Esophagus muscularis mucosa (tissue), 3 donors: ENCODE results near the gene UBE2Z.

Source experiments
- POLR2A ChIP-seq: fragments of 450-650 bp; IDR thresholded peaks from one replicate; pipeline ENCODE4 v1.6.1; 2017; ENCODE audit warnings: antibody characterized with exemption, moderate library complexity, mild to moderate bottlenecking, low read depth
- POLR2AphosphoS5 ChIP-seq, 2 donors: sonication (generic); formaldehyde crosslinking; IDR thresholded peaks; one replicate each; pipeline ENCODE4 v1.6.1; 2017; ENCODE audit warnings: antibody characterized with exemption in 2 of 2
- TF ChIP-seq, protein P1 (sequence below), 3 experiments: fragments of 200-600 bp in 2 of 3; fragments of 450-650 bp in 1 of 3; sonication (generic) in 2 of 3; IDR thresholded peaks; one replicate each; pipeline ENCODE4 v1.5.1; 2017 to 2019; ENCODE audit warnings: antibody characterized with exemption in 3 of 3, mild to moderate bottlenecking in 2 of 3, moderate library complexity in 1 of 3

DNA sequence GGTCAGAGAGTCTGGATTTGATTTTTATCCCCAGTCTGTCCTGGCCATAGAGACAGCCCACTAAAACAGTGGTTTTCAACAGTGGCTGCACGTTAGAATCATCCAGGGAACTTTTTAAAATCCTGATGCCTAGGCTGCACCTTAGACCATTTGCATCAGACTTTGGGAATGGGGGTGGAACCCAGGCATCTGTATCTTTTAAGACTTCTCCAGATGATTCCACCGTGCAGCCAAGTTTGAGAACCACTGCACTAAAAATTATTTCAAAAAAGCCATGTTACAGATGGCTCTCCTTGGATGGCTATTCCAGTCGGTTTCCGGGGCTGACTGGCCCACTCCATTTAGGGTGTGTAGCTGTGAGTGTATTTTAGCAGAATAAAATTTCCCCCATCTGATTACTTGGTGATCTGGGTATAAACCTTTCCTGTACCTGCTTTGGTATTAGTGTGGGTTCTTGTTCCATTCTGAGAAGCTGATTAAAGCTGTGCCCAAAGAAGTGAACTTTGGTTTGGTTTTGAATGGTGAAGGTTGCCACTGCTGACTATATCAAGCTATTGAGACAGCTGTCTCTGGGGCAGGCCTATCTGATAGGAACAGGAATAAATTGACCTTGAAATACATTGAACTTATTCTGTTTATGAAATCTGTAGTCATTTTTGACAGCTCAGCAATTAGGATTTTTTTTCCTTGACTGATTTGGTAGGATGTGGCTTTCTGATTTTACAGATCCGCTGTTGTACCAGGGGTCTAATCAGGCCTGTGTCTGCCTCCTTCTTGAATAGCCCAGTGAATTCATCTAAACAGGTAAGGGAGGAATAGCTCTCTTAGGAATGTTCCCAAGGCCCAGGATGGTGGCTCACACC lies 14.3 kb upstream of the UBE2Z start:
- TF ChIP-seq, protein P1, sequence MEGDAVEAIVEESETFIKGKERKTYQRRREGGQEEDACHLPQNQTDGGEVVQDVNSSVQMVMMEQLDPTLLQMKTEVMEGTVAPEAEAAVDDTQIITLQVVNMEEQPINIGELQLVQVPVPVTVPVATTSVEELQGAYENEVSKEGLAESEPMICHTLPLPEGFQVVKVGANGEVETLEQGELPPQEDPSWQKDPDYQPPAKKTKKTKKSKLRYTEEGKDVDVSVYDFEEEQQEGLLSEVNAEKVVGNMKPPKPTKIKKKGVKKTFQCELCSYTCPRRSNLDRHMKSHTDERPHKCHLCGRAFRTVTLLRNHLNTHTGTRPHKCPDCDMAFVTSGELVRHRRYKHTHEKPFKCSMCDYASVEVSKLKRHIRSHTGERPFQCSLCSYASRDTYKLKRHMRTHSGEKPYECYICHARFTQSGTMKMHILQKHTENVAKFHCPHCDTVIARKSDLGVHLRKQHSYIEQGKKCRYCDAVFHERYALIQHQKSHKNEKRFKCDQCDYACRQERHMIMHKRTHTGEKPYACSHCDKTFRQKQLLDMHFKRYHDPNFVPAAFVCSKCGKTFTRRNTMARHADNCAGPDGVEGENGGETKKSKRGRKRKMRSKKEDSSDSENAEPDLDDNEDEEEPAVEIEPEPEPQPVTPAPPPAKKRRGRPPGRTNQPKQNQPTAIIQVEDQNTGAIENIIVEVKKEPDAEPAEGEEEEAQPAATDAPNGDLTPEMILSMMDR (IDR thresholded peaks at IDR 0.05) = no peak
- TF ChIP-seq POLR2A (no peak), POLR2AphosphoS5 (IDR thresholded peaks at IDR 0.05) (no peak)
